Pancreas (tissue), 10 donors: Measurements from ENCODE around the gene SLC28A1. TPM values are rescaled to one million over a fixed set of nuclear protein-coding genes. Genes with fewer than 3 reads are reported as not detected.

Source experiments
- ATAC-seq, 4 donors: fragments of 200-7000 bp; cut with Tn5 transposase; one replicate each; pipeline versions ENCODE4 v1.8.0 to v1.9.1; 2020; ENCODE audit warnings: mild to moderate bottlenecking in 4 of 4, moderate library complexity in 4 of 4
- DNase-seq, 6 donors: peaks; one replicate each; pipeline ENCODE4 v3.0.0-alpha.2; 2020
- FAIRE-seq: peaks from 2 replicates; lab custom pipeline; 2012; peaks lifted over from hg19 to GRCh38; lab: Jason Lieb, UNC
- H3K27ac ChIP-seq, 4 donors: fragments of 200-600 bp; sonication (generic); 1 replicate in 3 of 4; 2 replicates in 1 of 4; pipeline versions ENCODE4 v1.5.0 to v1.8.0; 2020
- H3K27me3 ChIP-seq, 4 donors: fragments of 200-600 bp; one replicate each; pipeline ENCODE4 v1.8.0; 2021
- H3K36me3 ChIP-seq, 3 donors: fragments of 200-600 bp; sonication (generic) in 1 of 3; one replicate each; pipeline versions ENCODE4 v1.5.0 to v1.8.0; 2020 to 2021
- H3K4me1 ChIP-seq, 3 donors: fragments of 200-600 bp; one replicate each; pipeline ENCODE4 v1.8.0; 2021
- H3K4me3 ChIP-seq, 4 donors: fragments of 200-600 bp; sonication (generic) in 2 of 4; one replicate each; pipeline versions ENCODE4 v1.5.0 to v1.8.0; 2020 to 2021
- H3K9me3 ChIP-seq, 4 donors: fragments of 200-600 bp; one replicate each; pipeline ENCODE4 v1.8.0; 2021
- CTCF ChIP-seq, 4 donors: fragments of 200-600 bp; sonication (generic) in 3 of 4; IDR thresholded peaks; one replicate each; pipeline versions ENCODE4 v1.5.0 to v1.8.0; 2021; ENCODE audit warnings: antibody characterized with exemption in 4 of 4
- WGBS, 2 donors: extraction: QIAGEN DNeasy Blood & Tissue Kit; methylation state at CpG; one replicate each; pipeline ENCODE4 v1.1.7; 2013; 5-methylcytosine and 5-hydroxymethylcytosine counted together
- intact Hi-C, 3 donors: fragments of 100-400 bp; cut with DNase I; formaldehyde crosslinking; loops; one replicate each; pipeline versions ENCODE4 v1.11.1 to v1.14.2; 2022
- polyA plus RNA-seq, 2 donors: library from polyadenylated mRNA; stranded (reverse); fragments of 200-250 nt; gene quantifications; one replicate each; pipeline ENCODE4 v1.2.3, GENCODE V29; 2013
- total RNA-seq, 6 donors: library from RNA; stranded (reverse); fragmentation: NEBNext Ultra II Directional in 4 of 6; extraction: Animal tissue kit (Norgen Biotek cat#: 25700) in 4 of 6; gene quantifications; one replicate each; pipeline versions ENCODE4 v1.2.1 to v1.2.4, GENCODE V29; 2021 to 2023
- donor health status: healthy with polysubstance abuse.
- donor health status: DM: no; HTN: no; CAD: no; lungs with moderate emphysema.
- donor health status: DM: no; HTN: no; CAD: no.
- donor health status: control.
- donor health status: control.
- donor health status: Bipolar disorder and iron deficiency.
- donor health status: DM: yes; HTN: yes; CAD: no.
- donor health status: DM: no; HTN: no; CAD: no.
- donor health status: DM: no; HTN: no; CAD: no.
- donor health status: DM: yes; HTN: yes; CAD: no.

The SLC28A1 gene
- total and polyA plus RNA-seq, 8 donors: 0.02 to 0.21 (median 0.11) TPM; not detected in 3

- FAIRE-seq (no peak), ATAC-seq (no peak), DNase-seq (no peak)
- Histone ChIP-seq H3K36me3 (no peaks in the 10 kb centered on the region), H3K27me3 (no peaks in the 10 kb centered on the region), H3K27ac (no peak overlapping the region), H3K4me3 (no peak overlapping the region), H3K9me3 (no peaks in the 10 kb centered on the region), H3K4me1 (peaks cover 0 to 9% (median 0%) of the 10 kb centered on the region in 3 donors)
- no peak for TF ChIP-seq CTCF (IDR thresholded peaks at IDR 0.05)
- intact Hi-C loops: no loop called here
- 82 to 92% methylated on average over 1 of the region's 1 CpG for WGBS, 2 donors
Observed at GRCh38 chr15:84990507-84990906, 106.0 kb downstream of the SLC28A1 start.

GRCh38 chr15:84991014-84991712 lies 106.7 kb downstream of the SLC28A1 start:
- Histone ChIP-seq H3K4me1 (peaks cover 0 to 9% (median 0%) of the 10 kb centered on the region in 3 donors), H3K9me3 (no peaks in the 10 kb centered on the region), H3K27ac (no peak overlapping the region), H3K36me3 (no peaks in the 10 kb centered on the region), H3K4me3 (no peak overlapping the region), H3K27me3 (no peaks in the 10 kb centered on the region)
- ATAC-seq (no peak), DNase-seq (no peak), FAIRE-seq (no peak)
- WGBS, 2 donors: 78 to 81% methylated on average over 4 of the region's 4 CpGs
- no peak for TF ChIP-seq CTCF (IDR thresholded peaks at IDR 0.05)
- intact Hi-C loops: no loop called here

GRCh38 chr15:84992157-84992944 lies 107.9 kb downstream of the SLC28A1 start:
- H3K4me3 ChIP-seq: no peak overlapping the region
- no peaks in the 10 kb centered on the region for H3K36me3 ChIP-seq
- 82 to 85% methylated on average over 4 of the region's 4 CpGs for WGBS, 2 donors
- FAIRE-seq (no peak), DNase-seq (no peak), ATAC-seq (peak; percentile 46 to 90 (median 82))
- peaks cover 0 to 9% (median 0%) of the 10 kb centered on the region in 3 donors for H3K4me1 ChIP-seq
- peak overlapping the region in 1 of 4 donors; percentile 15 for H3K27ac ChIP-seq
- intact Hi-C loops: no loop called here
- H3K9me3 ChIP-seq: no peaks in the 10 kb centered on the region
- H3K27me3 ChIP-seq: no peaks in the 10 kb centered on the region
- TF ChIP-seq CTCF (IDR thresholded peaks at IDR 0.05): no peak

Other genes with a start within 250 kb of the SLC28A1 start
- gene WDR73, start 230.4 kb upstream of the SLC28A1 start, total RNA-seq: 10 to 100 TPM; 10.5 to 20.4 (median 11.2) TPM
- 10 to 100 TPM; 21.3 to 28.3 TPM for gene WDR73, start 230.4 kb upstream of the SLC28A1 start, polyA plus RNA-seq
- 1 to 10 TPM; 2.9 to 5.4 (median 3.5) TPM for gene NMB, start 226.5 kb upstream of the SLC28A1 start, total RNA-seq
- 1 to 10 TPM; 4.8 to 8.3 TPM for gene NMB, start 226.5 kb upstream of the SLC28A1 start, polyA plus RNA-seq
- gene SEC11A, start 168.5 kb upstream of the SLC28A1 start, total RNA-seq: 10 to 100 TPM; 43.7 to 77.5 (median 67.8) TPM
- gene SEC11A, start 168.5 kb upstream of the SLC28A1 start, polyA plus RNA-seq: 10 to 100 TPM; 71.3 to 98.7 TPM
- gene ZNF592, start 136.1 kb upstream of the SLC28A1 start, total RNA-seq: 10 to 100 TPM; 11.5 to 16.6 (median 12.2) TPM
- 1 to 10 TPM; 9.1 to 9.9 TPM for gene ZNF592, start 136.1 kb upstream of the SLC28A1 start, polyA plus RNA-seq
- gene ALPK3, start 67.3 kb upstream of the SLC28A1 start, total RNA-seq: 10 to 100 TPM in 3 of 6 donors, 1 to 10 TPM in 3; 3.2 to 23.7 (median 8.1) TPM
- gene ALPK3, start 67.3 kb upstream of the SLC28A1 start, polyA plus RNA-seq: 10 to 100 TPM in 1 of 2 donors, 1 to 10 TPM in 1; 8.1 to 13.0 TPM
- 10 to 100 TPM; 14.7 to 27.6 (median 19.2) TPM for gene PDE8A, start 97.2 kb downstream of the SLC28A1 start, total RNA-seq
- gene PDE8A, start 97.2 kb downstream of the SLC28A1 start, polyA plus RNA-seq: 10 to 100 TPM; 20.1 to 31.3 TPM